Stimulated activated CD4-positive, alpha-beta T cell treated with anti-CD3 and anti-CD28 coated beads, TNF-alpha, amount 100 ng/mL, for 1 hour (primary cell): ENCODE measurements around the gene TUBA8.
"Not testable (repeated sequence)": the region's sequence is repeated elsewhere in the genome, so short reads cannot be mapped to it uniquely, and the experiment has no call there.

Experiments
- DNase-seq, 3 donors: peaks; one replicate each; pipeline ENCODE4 v3.0.0-alpha.2; 2020; ENCODE audit warnings: low read depth in 3 of 3, low spot score in 1 of 3

TUBA8 gene

GRCh38 chr22:18165356-18165755, 54.7 kb downstream of the TUBA8 start:
- not testable (repeated sequence) for DNase-seq

- not testable (repeated sequence) for DNase-seq
Observed at GRCh38 chr22:18170284-18170683, 59.7 kb downstream of the TUBA8 start.

- not testable (repeated sequence) for DNase-seq
Observed at GRCh38 chr22:18172203-18172602, 61.6 kb downstream of the TUBA8 start.

- DNase-seq, result not testable (repeated sequence)
Observed at GRCh38 chr22:18172776-18173175, 62.2 kb downstream of the TUBA8 start.

- not testable (repeated sequence) for DNase-seq
Observed at GRCh38 chr22:18173441-18173840, 62.8 kb downstream of the TUBA8 start.
